ENCODE measurements around the gene MAPK1. TPM values are rescaled to one million over a fixed set of nuclear protein-coding genes. Genes with fewer than 3 reads are reported as not detected.
"Not testable (repeated sequence)": the region's sequence is repeated elsewhere in the genome, so short reads cannot be mapped to it uniquely, and the experiment has no call there.

Gene MAPK1
- total RNA-seq, 1 experiment from 2014 or later, result 87.4 TPM

GRCh38 chr22:21896951-21897513 lies 29.6 kb upstream of the MAPK1 start (continued):
- no peak for TF ChIP-seq ETV6 (CRISPR knock-in tag; IDR thresholded peaks at IDR 0.05)
- TF ChIP-seq MAX (CRISPR knock-in tag; IDR thresholded peaks at IDR 0.05), result no peak
- TF ChIP-seq SOX15 (CRISPR knock-in tag; IDR thresholded peaks at IDR 0.05), result no peak
- TF ChIP-seq ATF6 (CRISPR knock-in tag; IDR thresholded peaks at IDR 0.05), result no peak
- TF ChIP-seq PRRX2 (CRISPR knock-in tag; IDR thresholded peaks at IDR 0.05), result no peak
- no peak for TF ChIP-seq E2F1 (CRISPR knock-in tag; IDR thresholded peaks at IDR 0.05)
- TF ChIP-seq SMAD3 (CRISPR knock-in tag; IDR thresholded peaks at IDR 0.05; ENCODE audit: borderline replicate concordance), result no peak
- no peak for TF ChIP-seq ZNF121 (CRISPR knock-in tag; IDR thresholded peaks at IDR 0.05)
- TF ChIP-seq CREM (CRISPR knock-in tag; IDR thresholded peaks at IDR 0.05), result no peak
- no peak for TF ChIP-seq ZNF281 (CRISPR knock-in tag; IDR thresholded peaks at IDR 0.05)

GRCh38 chr22:21896275-21896674 lies 28.8 kb upstream of the MAPK1 start:
- H3K36me3 Mint-ChIP-seq; ATAC-seq; H3K9me3 Mint-ChIP-seq; H3K4me1 Mint-ChIP-seq; H3K4me3 Mint-ChIP-seq; H3K27me3 Mint-ChIP-seq (ENCODE audit: low read depth); H3K27ac Mint-ChIP-seq; DNase-seq (ENCODE audit: low spot score); POLR2A ChIA-PET: not testable (repeated sequence)
- CTCF ChIA-PET, result interaction anchor here (0.7 to 1.8 kb wide), 2 partner anchors 41 to 125 kb away, joined by 3 to 7 read pairs; no protein-coding TSS in a partner anchor

GRCh38 chr22:21894799-21895198 lies 27.4 kb upstream of the MAPK1 start:
- TF ChIP-seq NR2C2 (CRISPR knock-in tag; IDR thresholded peaks at IDR 0.05) (no peak), E2F5 (CRISPR knock-in tag; IDR thresholded peaks at IDR 0.05) (no peak), ZNF512 (CRISPR knock-in tag; IDR thresholded peaks at IDR 0.05; ENCODE audit: borderline replicate concordance) (no peak), ATF1 (CRISPR knock-in tag; IDR thresholded peaks at IDR 0.05) (no peak), NFATC4 (CRISPR knock-in tag; IDR thresholded peaks at IDR 0.05) (no peak), ZBTB21 (CRISPR knock-in tag; IDR thresholded peaks at IDR 0.05; ENCODE audit: borderline replicate concordance) (no peak), ESRRA (CRISPR knock-in tag; IDR thresholded peaks at IDR 0.05; ENCODE audit: borderline replicate concordance) (no peak), MXD4 (CRISPR knock-in tag; IDR thresholded peaks at IDR 0.05; ENCODE audit: borderline replicate concordance) (no peak), NR3C1 (CRISPR knock-in tag; conservative IDR thresholded peaks at IDR 0.05; ENCODE audit: low read depth) (no peak), MAX (CRISPR knock-in tag; IDR thresholded peaks at IDR 0.05) (no peak)
- Mint-ChIP-seq H3K36me3 (no peaks in the 10 kb centered on the region), H3K4me3 (no peak overlapping the region), H3K27me3 (ENCODE audit: low read depth) (peaks cover 5% of the 10 kb centered on the region), H3K9me3 (peaks cover 8% of the 10 kb centered on the region), H3K27ac (no peak overlapping the region), H3K4me1 (no peaks in the 10 kb centered on the region)
- DNase-seq (ENCODE audit: low spot score), result no peak
- POLR2A ChIA-PET, result no interaction called here
- CTCF ChIA-PET, result interaction anchor here (1.8 kb wide), 1 partner anchor 43 kb away, joined by 7 read pairs; no protein-coding TSS in a partner anchor
- ATAC-seq, result no peak
